Suprapubic skin (tissue), 4 donors: ENCODE measurements around the gene FASLG. TPM values are rescaled to one million over a fixed set of nuclear protein-coding genes. Genes with fewer than 3 reads are reported as not detected.

Experiments
- DNase-seq, 2 donors: peaks; one replicate each; pipeline ENCODE4 v3.0.0-alpha.2; 2019; ENCODE audit warnings: low spot score in 2 of 2
- H3K27ac ChIP-seq: fragments of 200-600 bp; sonication (generic); one replicate; pipeline ENCODE4 v1.5.1; 2019
- H3K27me3 ChIP-seq: fragments of 200-600 bp; sonication (generic); one replicate; pipeline ENCODE4 v1.5.1; 2019
- H3K36me3 ChIP-seq: fragments of 200-600 bp; sonication (generic); one replicate; pipeline ENCODE4 v1.5.1; 2019
- H3K4me1 ChIP-seq: fragments of 200-600 bp; sonication (generic); one replicate; pipeline ENCODE4 v1.5.1; 2019
- H3K4me3 ChIP-seq: fragments of 200-600 bp; sonication (generic); one replicate; pipeline ENCODE4 v1.5.1; 2019; ENCODE audit warnings: mild to moderate bottlenecking
- H3K9me3 ChIP-seq: fragments of 200-600 bp; sonication (generic); one replicate; pipeline ENCODE4 v1.5.1; 2019
- EP300 ChIP-seq: sonication (generic); formaldehyde crosslinking; IDR thresholded peaks from one replicate; pipeline ENCODE4 v1.6.1; 2017; ENCODE audit warnings: antibody characterized with exemption
- POLR2A ChIP-seq, 2 donors: fragments of 450-650 bp; IDR thresholded peaks; one replicate each; pipeline ENCODE4 v1.6.1; 2017; ENCODE audit warnings: antibody characterized with exemption in 2 of 2, mild to moderate bottlenecking in 2 of 2, moderate library complexity in 2 of 2
- POLR2AphosphoS5 ChIP-seq, 3 donors: sonication (generic); formaldehyde crosslinking; IDR thresholded peaks; one replicate each; pipeline ENCODE4 v1.6.1; 2017; ENCODE audit warnings: antibody characterized with exemption in 3 of 3
- WGBS: methylation state at CpG from one replicate; pipeline ENCODE4 v1.1.5; 2018; 5-methylcytosine and 5-hydroxymethylcytosine counted together
- total RNA-seq, 4 donors: library from RNA; depleted of rRNA; stranded (reverse); fragments of >200 nt; gene quantifications; one replicate each; pipeline ENCODE4 v1.1.0, GENCODE V29; 2016
- TF ChIP-seq, protein P1 (sequence below), 2 donors: fragments of 200-600 bp in 1 of 2; fragments of 450-650 bp in 1 of 2; sonication (generic) in 1 of 2; IDR thresholded peaks; one replicate each; pipeline ENCODE4 v1.5.1; 2016 to 2019; ENCODE audit warnings: antibody characterized with exemption in 2 of 2, mild to moderate bottlenecking in 1 of 2, moderate library complexity in 1 of 2

Gene FASLG
- total RNA-seq, 4 donors from 2014 or later = not detected

GRCh38 chr1:172699111-172699510 is 40.2 kb downstream of the FASLG start:
- no peak overlapping the region for H3K27ac ChIP-seq
- no peak for DNase-seq

GRCh38 chr1:172699695-172700227 is 40.9 kb downstream of the FASLG start:
- H3K27me3 ChIP-seq = no peaks in the 10 kb centered on the region
- WGBS = 57% methylated on average over 4 of the region's 4 CpGs
- TF ChIP-seq POLR2AphosphoS5 (IDR thresholded peaks at IDR 0.05) (no peak), POLR2A (IDR thresholded peaks at IDR 0.05) (no peak), EP300 (no peak)
- TF ChIP-seq, protein P1, sequence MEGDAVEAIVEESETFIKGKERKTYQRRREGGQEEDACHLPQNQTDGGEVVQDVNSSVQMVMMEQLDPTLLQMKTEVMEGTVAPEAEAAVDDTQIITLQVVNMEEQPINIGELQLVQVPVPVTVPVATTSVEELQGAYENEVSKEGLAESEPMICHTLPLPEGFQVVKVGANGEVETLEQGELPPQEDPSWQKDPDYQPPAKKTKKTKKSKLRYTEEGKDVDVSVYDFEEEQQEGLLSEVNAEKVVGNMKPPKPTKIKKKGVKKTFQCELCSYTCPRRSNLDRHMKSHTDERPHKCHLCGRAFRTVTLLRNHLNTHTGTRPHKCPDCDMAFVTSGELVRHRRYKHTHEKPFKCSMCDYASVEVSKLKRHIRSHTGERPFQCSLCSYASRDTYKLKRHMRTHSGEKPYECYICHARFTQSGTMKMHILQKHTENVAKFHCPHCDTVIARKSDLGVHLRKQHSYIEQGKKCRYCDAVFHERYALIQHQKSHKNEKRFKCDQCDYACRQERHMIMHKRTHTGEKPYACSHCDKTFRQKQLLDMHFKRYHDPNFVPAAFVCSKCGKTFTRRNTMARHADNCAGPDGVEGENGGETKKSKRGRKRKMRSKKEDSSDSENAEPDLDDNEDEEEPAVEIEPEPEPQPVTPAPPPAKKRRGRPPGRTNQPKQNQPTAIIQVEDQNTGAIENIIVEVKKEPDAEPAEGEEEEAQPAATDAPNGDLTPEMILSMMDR (IDR thresholded peaks at IDR 0.05) = no peak
- H3K27ac ChIP-seq = no peak overlapping the region
- no peaks in the 10 kb centered on the region for H3K4me1 ChIP-seq
- H3K36me3 ChIP-seq = no peaks in the 10 kb centered on the region
- no peak for DNase-seq
- H3K4me3 ChIP-seq = no peak overlapping the region
- no peaks in the 10 kb centered on the region for H3K9me3 ChIP-seq

More at GRCh38 chr1:172699111-172699510, 40.2 kb downstream of the FASLG start:
- H3K27me3 ChIP-seq = no peaks in the 10 kb centered on the region
- no peaks in the 10 kb centered on the region for H3K4me1 ChIP-seq
- H3K9me3 ChIP-seq = no peaks in the 10 kb centered on the region
- TF ChIP-seq EP300 (no peak), POLR2A (IDR thresholded peaks at IDR 0.05) (no peak), POLR2AphosphoS5 (IDR thresholded peaks at IDR 0.05) (no peak)
- TF ChIP-seq, protein P1 (IDR thresholded peaks at IDR 0.05) = no peak
- no peaks in the 10 kb centered on the region for H3K36me3 ChIP-seq
- no peak overlapping the region for H3K4me3 ChIP-seq
- 63% methylated on average over 3 of the region's 3 CpGs for WGBS

DNA sequence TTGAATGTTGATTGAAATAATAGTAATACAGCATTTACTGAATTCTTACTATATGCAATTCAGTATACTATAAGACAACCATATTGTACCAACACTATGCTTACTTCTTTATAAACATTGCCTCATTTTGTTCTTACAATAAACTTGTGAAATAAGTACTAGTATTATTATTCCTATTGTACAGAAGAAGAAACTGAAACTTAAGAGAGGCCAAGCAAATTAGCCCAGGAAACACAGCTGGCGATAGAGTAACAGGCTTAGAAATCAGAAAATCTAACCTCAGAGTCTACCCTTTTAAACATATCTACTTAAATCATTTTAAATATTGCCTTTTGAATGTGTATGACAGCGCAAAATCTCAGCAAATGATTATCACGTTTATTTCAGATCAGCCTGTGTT is 41.7 kb downstream of the FASLG start:
- no peak for TF ChIP-seq POLR2AphosphoS5 (IDR thresholded peaks at IDR 0.05)
- no peak for TF ChIP-seq POLR2A (IDR thresholded peaks at IDR 0.05)
- no peak for TF ChIP-seq EP300
- TF ChIP-seq, protein P1 (IDR thresholded peaks at IDR 0.05) = no peak
- no peaks in the 10 kb centered on the region for H3K9me3 ChIP-seq
- H3K4me3 ChIP-seq = no peak overlapping the region
- no peaks in the 10 kb centered on the region for H3K36me3 ChIP-seq
- WGBS = 91% methylated on average over 3 of the region's 3 CpGs
- H3K4me1 ChIP-seq = no peaks in the 10 kb centered on the region
- H3K27me3 ChIP-seq = no peaks in the 10 kb centered on the region
- H3K27ac ChIP-seq = no peak overlapping the region
- DNase-seq = no peak

DNA sequence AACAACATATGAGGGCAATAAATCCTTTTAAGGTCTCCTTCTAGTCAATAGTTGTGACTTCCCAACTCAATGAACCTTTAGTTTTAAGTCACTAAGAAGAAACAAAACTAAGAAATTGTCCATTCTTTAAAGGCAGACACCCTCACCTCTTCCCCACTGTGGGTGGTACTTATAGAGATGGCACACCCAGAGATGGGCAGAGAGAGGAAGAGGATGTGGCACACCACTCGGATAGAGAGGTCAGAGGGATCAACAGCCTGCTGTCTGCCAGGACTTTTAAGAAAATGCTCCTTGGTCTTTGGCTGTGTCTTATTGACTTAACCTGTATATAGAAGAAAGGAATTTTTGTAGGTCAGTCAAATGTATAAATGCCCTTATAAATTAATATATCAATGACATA is 45.1 kb downstream of the FASLG start:
- H3K4me3 ChIP-seq = no peak overlapping the region
- DNase-seq = no peak
- H3K27ac ChIP-seq = no peak overlapping the region
- TF ChIP-seq EP300 = no peak
- TF ChIP-seq POLR2AphosphoS5 (IDR thresholded peaks at IDR 0.05) = no peak
- TF ChIP-seq POLR2A (IDR thresholded peaks at IDR 0.05) = no peak
- TF ChIP-seq, protein P1 (IDR thresholded peaks at IDR 0.05) = no peak
- no peaks in the 10 kb centered on the region for H3K36me3 ChIP-seq
- no peaks in the 10 kb centered on the region for H3K4me1 ChIP-seq
- H3K27me3 ChIP-seq = no peaks in the 10 kb centered on the region
- H3K9me3 ChIP-seq = no peaks in the 10 kb centered on the region
- WGBS = 88% methylated on average over 1 of the region's 1 CpG

- Histone ChIP-seq H3K4me1 (no peaks in the 10 kb centered on the region), H3K9me3 (no peaks in the 10 kb centered on the region), H3K36me3 (no peaks in the 10 kb centered on the region), H3K4me3 (no peak overlapping the region), H3K27me3 (no peaks in the 10 kb centered on the region), H3K27ac (no peak overlapping the region)
- no peak for DNase-seq
- WGBS = 85% methylated on average over 2 of the region's 2 CpGs
- TF ChIP-seq POLR2A (IDR thresholded peaks at IDR 0.05) (no peak), POLR2AphosphoS5 (IDR thresholded peaks at IDR 0.05) (no peak), EP300 (no peak)
- TF ChIP-seq, protein P1 (IDR thresholded peaks at IDR 0.05) = no peak
Observed at GRCh38 chr1:172704420-172705210, 45.7 kb downstream of the FASLG start.
